SW 1271 (cell line): ENCODE data around the gene FPR3.
A peak's percentile ranks its signal among the peaks of the same experiment; 100 is the strongest.
"Not testable (repeated sequence)": the region's sequence is repeated elsewhere in the genome, so short reads cannot be mapped to it uniquely, and the experiment has no call there.

Source experiments
- DNase-seq, 2 experiments: peaks; one replicate each; lab custom pipeline; 2025; lab: John Stamatoyannopoulos, UW

Gene FPR3

GRCh38 chr19:51784109-51784785 lies 10.7 kb upstream of the FPR3 start:
- no peak for DNase-seq

GRCh38 chr19:51784922-51785690 lies 9.9 kb upstream of the FPR3 start:
- DNase-seq = peak in 1 of 2 experiments; percentile 5

GRCh38 chr19:51786646-51787494 lies 8.1 kb upstream of the FPR3 start:
- no peak for DNase-seq

GRCh38 chr19:51788029-51788428 lies 6.9 kb upstream of the FPR3 start:
- DNase-seq = no peak

GRCh38 chr19:51789061-51789795 lies 5.7 kb upstream of the FPR3 start:
- DNase-seq = no peak

- no peak for DNase-seq
Observed at GRCh38 chr19:51792932-51793331, 2.0 kb upstream of the FPR3 start.

- no peak for DNase-seq
Observed at GRCh38 chr19:51793994-51794393, 963 bp upstream of the FPR3 start.

GRCh38 chr19:51796195-51796679 lies 1.3 kb downstream of the FPR3 start:
- DNase-seq = no peak

GRCh38 chr19:51797480-51797879 lies 2.5 kb downstream of the FPR3 start:
- DNase-seq = no peak

- DNase-seq = no peak
Observed at GRCh38 chr19:51798062-51798461, 3.1 kb downstream of the FPR3 start.

GRCh38 chr19:51799034-51799773 lies 4.2 kb downstream of the FPR3 start:
- peak; percentile 41 to 75 for DNase-seq

GRCh38 chr19:51799774-51800472 lies 5.0 kb downstream of the FPR3 start:
- DNase-seq = no peak

GRCh38 chr19:51800473-51801244 lies 5.7 kb downstream of the FPR3 start:
- DNase-seq = no peak

GRCh38 chr19:51802775-51803174 lies 7.8 kb downstream of the FPR3 start:
- no peak for DNase-seq

- DNase-seq = no peak
Observed at GRCh38 chr19:51803519-51803918, 8.6 kb downstream of the FPR3 start.

- DNase-seq = no peak
Observed at GRCh38 chr19:51803967-51804366, 9.0 kb downstream of the FPR3 start.

GRCh38 chr19:51804789-51805188 lies 9.8 kb downstream of the FPR3 start:
- not testable (repeated sequence) for DNase-seq

- DNase-seq = not testable (repeated sequence)
Observed at GRCh38 chr19:51805396-51805795, 10.4 kb downstream of the FPR3 start.

- not testable (repeated sequence) for DNase-seq
Observed at GRCh38 chr19:51806571-51806970, 11.6 kb downstream of the FPR3 start.
